Caco-2 (cell line): Measurements from ENCODE around the gene FIGNL2. TPM values are rescaled to one million over a fixed set of nuclear protein-coding genes. Genes with fewer than 3 reads are reported as not detected.
A peak's percentile ranks its signal among the peaks of the same experiment; 100 is the strongest.

ENCODE experiments used
- BruUV-seq: library from RNA; stranded (reverse); fragments of 400-500 nt; replicated peaks from 2 replicates; lab custom pipeline; 2021; lab: Mats Ljungman, UMichigan
- CTCF ChIA-PET: fragments of 300-600 bp; sonication (Branson Sonifier 250); formaldehyde crosslinking; loops from one replicate; lab custom pipeline; 2022; ENCODE audit warnings: antibody characterized with exemption; lab: Charles Lee
- POLR2A ChIA-PET: fragments of 300-600 bp; sonication (Branson Sonifier 250); formaldehyde crosslinking; loops from one replicate; lab custom pipeline; 2022; ENCODE audit warnings: antibody characterized with exemption; lab: Charles Lee
- DNase-seq, 2 experiments: peaks; one replicate each; pipeline versions ENCODE4 v3.0.0 to v3.0.0-alpha.2; 2020 to 2022
- H3K27me3 ChIP-seq: replicated peaks from 2 replicates; pipeline ENCODE4 v1.6.0; 2011; ENCODE audit warnings: low read length; ENCODE audit not compliant: control insufficient read depth, insufficient read depth
- H3K36me3 ChIP-seq: 2 replicates; pipeline ENCODE4 v1.5.1; 2011; ENCODE audit warnings: low read length; ENCODE audit not compliant: control insufficient read depth, insufficient read depth
- H3K4me1 ChIP-seq: fragments of 250-450 bp; sonication (Bioruptor Pico); 2 replicates; pipeline ENCODE4 v1.5.1; 2020; ENCODE audit warnings: mild to moderate bottlenecking
- H3K4me3 ChIP-seq: 2 replicates; pipeline ENCODE4 v1.5.1; 2011; ENCODE audit warnings: low read depth, mild to moderate bottlenecking, control low read depth, low read length
- H3K9me3 ChIP-seq: fragments of 250-450 bp; sonication (Bioruptor Pico); 2 replicates; pipeline ENCODE4 v1.5.1; 2020; ENCODE audit warnings: mild to moderate bottlenecking, moderate library complexity
- H3K27ac Mint-ChIP-seq: one replicate; pipeline ENCODE4 v1.8.0; 2022; ENCODE audit warnings: mixed read lengths; ENCODE audit not compliant: unreplicated experiment
- H3K27me3 Mint-ChIP-seq: one replicate; pipeline ENCODE4 v1.8.0; 2022; ENCODE audit warnings: mixed read lengths; ENCODE audit not compliant: insufficient read depth, unreplicated experiment
- H3K36me3 Mint-ChIP-seq: one replicate; pipeline ENCODE4 v1.8.0; 2022; ENCODE audit warnings: mild to moderate bottlenecking, mixed read lengths; ENCODE audit not compliant: insufficient read depth, unreplicated experiment
- H3K4me1 Mint-ChIP-seq: one replicate; pipeline ENCODE4 v1.8.0; 2022; ENCODE audit warnings: low read depth, mixed read lengths; ENCODE audit not compliant: unreplicated experiment
- H3K4me3 Mint-ChIP-seq: one replicate; pipeline ENCODE4 v1.8.0; 2022; ENCODE audit warnings: mild to moderate bottlenecking, moderate library complexity, mixed read lengths; ENCODE audit not compliant: unreplicated experiment
- H3K9me3 Mint-ChIP-seq: one replicate; pipeline ENCODE4 v1.8.0; 2022; ENCODE audit warnings: mixed read lengths; ENCODE audit not compliant: unreplicated experiment
- CTCF ChIP-seq, 2 experiments: fragments of 200-600 bp in 1 of 2; IDR thresholded peaks; 1 replicate in 1 of 2; 2 replicates in 1 of 2; pipeline versions ENCODE4 v1.5.1 to v1.8.0; 2011 to 2022; ENCODE audit warnings: antibody characterized with exemption in 1 of 2, control low read depth in 1 of 2, inconsistent platforms in 1 of 2, low read depth in 1 of 2, low read length in 1 of 2, mild to moderate bottlenecking in 1 of 2, moderate library complexity in 1 of 2; ENCODE audit not compliant: insufficient read depth in 1 of 2, severe bottlenecking in 1 of 2, unreplicated experiment in 1 of 2
- intact Hi-C: fragments of 100-400 bp; cut with micrococcal nuclease; formaldehyde crosslinking; loops from one replicate; pipeline ENCODE4 v1.10.0; 2022; ENCODE audit not compliant: unreplicated experiment
- total RNA-seq: library from RNA; stranded (reverse); gene quantifications from 2 replicates; pipeline ENCODE4 v1.2.3, GENCODE V29; 2022

Gene FIGNL2
- total RNA-seq, 1 experiment from 2014 or later = 3.6 TPM

GRCh38 chr12:51817027-51817953 lies 31.2 kb downstream of the FIGNL2 start:
- Histone ChIP-seq H3K27me3 (no peaks in the 10 kb centered on the region), H3K9me3 (no peaks in the 10 kb centered on the region), H3K36me3 (no peaks in the 10 kb centered on the region), H3K4me3 (no peak overlapping the region), H3K4me1 (peaks cover 15% of the 10 kb centered on the region)
- peak in 1 of 2 experiments; percentile 47 for DNase-seq
- no peak for TF ChIP-seq CTCF (IDR thresholded peaks at IDR 0.05; ENCODE audit: insufficient read depth in 1 of 2, low read depth in 1 of 2, low read length in 1 of 2, severe bottlenecking in 1 of 2, unreplicated experiment in 1 of 2)
- Mint-ChIP-seq H3K27me3 (no peaks in the 10 kb centered on the region), H3K4me3 (no peak overlapping the region), H3K36me3 (peaks cover 10% of the 10 kb centered on the region), H3K4me1 (peaks cover 18% of the 10 kb centered on the region), H3K27ac (no peak overlapping the region), H3K9me3 (no peaks in the 10 kb centered on the region)
- CTCF ChIA-PET = interaction anchor here (0.7 to 1.2 kb wide), 5 partner anchors 11 to 283 kb away, joined by 3 to 5 read pairs (median 3); no protein-coding TSS in a partner anchor
- no TSS peak for BruUV-seq
- intact Hi-C loops = no loop called here
- POLR2A ChIA-PET = interaction anchor here (0.6 kb wide), 1 partner anchor 424 kb away, joined by 4 read pairs; no protein-coding TSS in a partner anchor

GRCh38 chr12:51815571-51815970 lies 32.9 kb downstream of the FIGNL2 start:
- no peak for DNase-seq
- Mint-ChIP-seq H3K27me3 (no peaks in the 10 kb centered on the region), H3K27ac (peak overlapping the region; percentile 9), H3K4me1 (peaks cover 18% of the 10 kb centered on the region), H3K4me3 (peak overlapping the region; percentile 65), H3K9me3 (no peaks in the 10 kb centered on the region), H3K36me3 (peaks cover 10% of the 10 kb centered on the region)
- Histone ChIP-seq H3K27me3 (no peaks in the 10 kb centered on the region), H3K4me3 (no peak overlapping the region), H3K9me3 (no peaks in the 10 kb centered on the region), H3K36me3 (no peaks in the 10 kb centered on the region), H3K4me1 (peaks cover 11% of the 10 kb centered on the region)
- intact Hi-C loops = loop anchor here (2.0 kb wide), 1 partner anchor 283 kb away; no protein-coding TSS in a partner anchor
- POLR2A ChIA-PET = interaction anchor here (0.6 kb wide), 1 partner anchor 50 kb away, joined by 3 read pairs; no protein-coding TSS in a partner anchor
- BruUV-seq = no TSS peak
- TF ChIP-seq CTCF (IDR thresholded peaks at IDR 0.05; ENCODE audit: insufficient read depth in 1 of 2, low read depth in 1 of 2, low read length in 1 of 2, severe bottlenecking in 1 of 2, unreplicated experiment in 1 of 2) = no peak
- CTCF ChIA-PET = no interaction called here

GRCh38 chr12:51814311-51815088 lies 34.0 kb downstream of the FIGNL2 start:
- peaks cover 10% of the 10 kb centered on the region for H3K36me3 Mint-ChIP-seq
- peak; percentile 83 to 93 for DNase-seq
- H3K27me3 Mint-ChIP-seq = no peaks in the 10 kb centered on the region
- intact Hi-C loops = loop anchor here (1.0 to 5.0 kb wide), 4 partner anchors 127 to 393 kb away; no protein-coding TSS in a partner anchor
- H3K4me3 ChIP-seq = peak overlapping the region; percentile 66
- H3K4me1 Mint-ChIP-seq = peaks cover 18% of the 10 kb centered on the region
- POLR2A ChIA-PET = interaction anchor here (1.0 kb wide), 1 partner anchor 218 kb away, joined by 3 read pairs; no protein-coding TSS in a partner anchor
- no peaks in the 10 kb centered on the region for H3K9me3 Mint-ChIP-seq
- H3K27me3 ChIP-seq = no peaks in the 10 kb centered on the region
- H3K36me3 ChIP-seq = no peaks in the 10 kb centered on the region
- peak; percentile 62 to 85 for TF ChIP-seq CTCF (IDR thresholded peaks at IDR 0.05; ENCODE audit: insufficient read depth in 1 of 2, low read depth in 1 of 2, low read length in 1 of 2, severe bottlenecking in 1 of 2, unreplicated experiment in 1 of 2)
- CTCF ChIA-PET = interaction anchor here (0.6 to 1.8 kb wide), 16 partner anchors 9 to 472 kb away, joined by 3 to 18 read pairs (median 4); no protein-coding TSS in a partner anchor
- H3K4me3 Mint-ChIP-seq = peak overlapping the region; percentile 67
- no TSS peak for BruUV-seq
- peak overlapping the region; percentile 9 for H3K27ac Mint-ChIP-seq
- peaks cover 11% of the 10 kb centered on the region for H3K4me1 ChIP-seq
- no peaks in the 10 kb centered on the region for H3K9me3 ChIP-seq
